K562 (cell line): ENCODE measurements around the gene RRAGD. TPM values are rescaled to one million over a fixed set of nuclear protein-coding genes. Genes with fewer than 3 reads are reported as not detected.
A peak's percentile ranks its signal among the peaks of the same experiment; 100 is the strongest.

Source experiments
- ATAC-seq: fragments of 200-7000 bp; cut with Tn5 transposase; 3 replicates; pipeline ENCODE4 v1.9.1; 2020; ENCODE audit warnings: moderate library complexity
- BruUV-seq: library from RNA; stranded (reverse); fragments of 400-500 nt; replicated peaks from 2 replicates; lab custom pipeline; 2021; lab: Mats Ljungman, UMichigan
- CTCF ChIA-PET: fragments of 300-600 bp; formaldehyde crosslinking; extraction: SDS; loops from one replicate; lab custom pipeline; 2021; ENCODE audit warnings: low intra/inter-chr PET ratio; lab: Yijun Ruan, JAX
- POLR2A ChIA-PET: fragments of 300-600, 350-650 bp; sonication (Branson Sonifier 250); formaldehyde crosslinking; extraction: SDS; loops from one replicate; lab custom pipeline; 2021; ENCODE audit warnings: antibody characterized with exemption, inconsistent platforms; lab: Yijun Ruan, JAX
- DNase-seq, 4 experiments: peaks; one replicate each; pipeline versions ENCODE4 v3.0.0 to v3.0.0-alpha.2; 2011 to 2018; ENCODE audit warnings: low spot score in 3 of 4, mixed read lengths in 3 of 4; ENCODE audit errors: extremely low read depth in 1 of 4
- FAIRE-seq: peaks from 2 replicates; lab custom pipeline; 2011; peaks lifted over from hg19 to GRCh38; lab: Jason Lieb, UNC
- H2AFZ ChIP-seq: 2 replicates; pipeline ENCODE4 v1.6.0; 2011; ENCODE audit warnings: low read depth, low read length, control low read depth, inconsistent platforms
- H3K27ac ChIP-seq: fragments of 200-600 bp; 3 replicates; pipeline ENCODE4 v1.8.0; 2011; ENCODE audit warnings: low read depth, mild to moderate bottlenecking, control low read depth, inconsistent platforms, low read length, moderate library complexity, mixed read lengths; ENCODE audit errors: extremely low read depth
- H3K27me3 ChIP-seq, 2 experiments: fragments of 300-600 bp in 1 of 2; 2 replicates in 1 of 2; 3 replicates in 1 of 2; pipeline versions ENCODE4 v1.6.0 to v1.8.0; 2011; ENCODE audit warnings: inconsistent platforms in 2 of 2, low read length in 2 of 2, mild to moderate bottlenecking in 1 of 2, mixed read lengths in 1 of 2, moderate library complexity in 1 of 2; ENCODE audit not compliant: control insufficient read depth in 2 of 2, insufficient read depth in 2 of 2
- H3K36me3 ChIP-seq: fragments of 300-600 bp; 3 replicates; pipeline ENCODE4 v1.8.0; 2011; ENCODE audit warnings: mild to moderate bottlenecking, low read length, inconsistent platforms; ENCODE audit not compliant: control insufficient read depth, insufficient read depth
- H3K4me1 ChIP-seq, 2 experiments: fragments of 200-600 bp in 1 of 2; replicated peaks in 1 of 2; 2 replicates in 1 of 2; 3 replicates in 1 of 2; pipeline versions ENCODE4 v1.5.1 to v1.8.0; 2011; ENCODE audit warnings: inconsistent platforms in 2 of 2, low read length in 2 of 2, mild to moderate bottlenecking in 1 of 2, mixed read lengths in 1 of 2, moderate library complexity in 1 of 2; ENCODE audit not compliant: control insufficient read depth in 2 of 2, insufficient read depth in 2 of 2
- H3K4me2 ChIP-seq: 2 replicates; pipeline ENCODE4 v1.6.1; 2011; ENCODE audit warnings: low read length, control low read depth, inconsistent platforms, mixed read lengths; ENCODE audit not compliant: insufficient read depth
- H3K4me3 ChIP-seq: fragments of 200-600 bp; sonication (generic), shearing (Covaris generic); 2 replicates; pipeline ENCODE4 v1.5.1; 2016; ENCODE audit warnings: control low read depth, inconsistent platforms
- H3K79me2 ChIP-seq: fragments of 200-600 bp; 3 replicates; pipeline ENCODE4 v1.8.0; 2011; ENCODE audit warnings: low read length, inconsistent platforms; ENCODE audit not compliant: control insufficient read depth, insufficient read depth
- H3K9ac ChIP-seq, 2 experiments: 2 replicates each; pipeline versions ENCODE4 v1.6.0 to v1.6.1; 2011; ENCODE audit warnings: low read depth in 2 of 2, low read length in 2 of 2, control low read depth in 1 of 2, inconsistent platforms in 1 of 2, mild to moderate bottlenecking in 1 of 2, mixed read lengths in 1 of 2; ENCODE audit not compliant: insufficient read depth in 1 of 2
- H3K9me1 ChIP-seq: one replicate; pipeline ENCODE4 v1.6.0; 2011; ENCODE audit warnings: inconsistent platforms, mild to moderate bottlenecking, low read length, moderate library complexity; ENCODE audit not compliant: control insufficient read depth, insufficient read depth
- H3K9me3 ChIP-seq: replicated peaks from 2 replicates; pipeline ENCODE4 v1.5.1; 2011; ENCODE audit warnings: low read depth, low read length, inconsistent platforms; ENCODE audit not compliant: control insufficient read depth, insufficient read depth
- H4K20me1 ChIP-seq: replicated peaks from 2 replicates; pipeline ENCODE4 v1.6.1; 2011; ENCODE audit warnings: low read length, inconsistent platforms, mixed read lengths; ENCODE audit not compliant: control insufficient read depth, insufficient read depth
- ARHGAP35 ChIP-seq: fragments of 450-650 bp; IDR thresholded peaks from 2 replicates; pipeline ENCODE4 v1.6.1; 2018; ENCODE audit not compliant: partially characterized antibody
- ASH1L ChIP-seq: fragments of 450-650 bp; IDR thresholded peaks from 2 replicates; pipeline ENCODE4 v1.6.1; 2018; ENCODE audit warnings: borderline replicate concordance, mild to moderate bottlenecking, low read depth; ENCODE audit not compliant: partially characterized antibody
- DDX20 ChIP-seq: fragments of 450-650 bp; IDR thresholded peaks from 2 replicates; pipeline ENCODE4 v1.6.1; 2016; ENCODE audit warnings: missing genetic modification characterization, low read depth, mild to moderate bottlenecking, missing compliant biosample characterization, moderate library complexity
- E2F4 ChIP-seq: sonication (generic); formaldehyde crosslinking; IDR thresholded peaks from 2 replicates; pipeline ENCODE4 v1.8.0; 2022; ENCODE audit warnings: mild to moderate bottlenecking, low read depth, missing genetic modification reagents
- E4F1 ChIP-seq: fragments of 250-450 bp; sonication (Bioruptor Pico); IDR thresholded peaks from 2 replicates; pipeline ENCODE4 v1.5.0; 2021; ENCODE audit warnings: mild to moderate bottlenecking, borderline replicate concordance
- ESRRB ChIP-seq: fragments of 250-450 bp; sonication (Bioruptor Pico); IDR thresholded peaks from 2 replicates; pipeline ENCODE4 v1.5.0; 2020; ENCODE audit warnings: mild to moderate bottlenecking, moderate library complexity, borderline replicate concordance
- EWSR1 ChIP-seq: fragments of 450-650 bp; IDR thresholded peaks from 2 replicates; pipeline ENCODE4 v1.6.1; 2018; ENCODE audit warnings: borderline replicate concordance, mild to moderate bottlenecking, low read depth, moderate library complexity; ENCODE audit not compliant: partially characterized antibody
- GABPB1 ChIP-seq: sonication (generic); formaldehyde crosslinking; IDR thresholded peaks from 2 replicates; pipeline ENCODE4 v1.8.0; 2022; ENCODE audit warnings: mild to moderate bottlenecking, missing genetic modification reagents
- HDAC2 ChIP-seq: fragments of 450-650 bp; IDR thresholded peaks from 2 replicates; pipeline ENCODE4 v1.6.1; 2016; ENCODE audit warnings: mild to moderate bottlenecking
- MITF ChIP-seq: IDR thresholded peaks from 2 replicates; pipeline ENCODE4 v1.6.1; 2014; ENCODE audit warnings: antibody characterized with exemption
- SMARCB1 ChIP-seq: IDR thresholded peaks from 2 replicates; pipeline ENCODE4 v1.6.1; 2011; ENCODE audit warnings: improper control_type of control experiment, low read depth; ENCODE audit not compliant: insufficient read length
- TSHZ1 ChIP-seq: fragments of 250-450 bp; sonication (Bioruptor Pico); IDR thresholded peaks from 2 replicates; pipeline ENCODE4 v1.4.0; 2020; ENCODE audit warnings: mild to moderate bottlenecking, moderate library complexity
- ZKSCAN1 ChIP-seq: fragments of 150-350 bp; IDR thresholded peaks from 2 replicates; pipeline ENCODE4 v1.6.1; 2016; ENCODE audit warnings: low read depth, low read length
- ZNF121 ChIP-seq: sonication (generic); formaldehyde crosslinking; conservative IDR thresholded peaks from 2 replicates; pipeline ENCODE4 v1.8.0; 2022; ENCODE audit warnings: missing genetic modification reagents
- ZNF507 ChIP-seq: conservative IDR thresholded peaks from 2 replicates; pipeline ENCODE4 v1.6.1; 2017; ENCODE audit warnings: missing genetic modification characterization, missing compliant biosample characterization
- WGBS: fragments of 100-300 bp; shearing (Covaris generic); methylation state at CpG from one replicate; pipeline ENCODE4 v1.1.6; 2016; ENCODE audit warnings: low coverage, mixed read lengths; ENCODE audit not compliant: insufficient coverage; ENCODE audit errors: missing lambda C conversion rate; 5-methylcytosine and 5-hydroxymethylcytosine counted together
- in situ Hi-C: fragments of 300-500 bp; cut with MboI; formaldehyde crosslinking; loops from 4 replicates; pipeline ENCODE4 v1.15.0; 2018; ENCODE audit warnings: inconsistent platforms, mixed read lengths
- intact Hi-C: fragments of 100-400 bp; cut with micrococcal nuclease; formaldehyde crosslinking; loops from 2 replicates; pipeline ENCODE4 v1.14.2; 2022
- polyA plus RNA-seq, 8 experiments: library from polyadenylated mRNA; depleted of rRNA in 4 of 8; stranded (reverse) in 5 of 8; unstranded in 3 of 8; fragments of >200 nt; fragmentation: Nextera tagmentation in 2 of 8; fragmentation: Illumina TruSeq in 1 of 8; extraction: Ambion mirVana in 2 of 8; extraction: Trizol in 1 of 8; gene quantifications; 2 replicates each; pipeline versions ENCODE4 v1.2.1 to v1.2.3, GENCODE V29; 2011 to 2014; ENCODE audit warnings: inconsistent platforms in 1 of 8, missing spikeins in 1 of 8
- total RNA-seq, 7 experiments: library from RNA; depleted of rRNA in 6 of 7; stranded (reverse); fragments of >200 nt in 6 of 7; fragmentation: Illumina TruSeq in 2 of 7; extraction: Trizol in 2 of 7; gene quantifications; 2 replicates each; pipeline versions ENCODE4 v1.2.1 to v1.2.3, GENCODE V29; 2011 to 2021; ENCODE audit warnings: low replicate concordance in 1 of 7

Gene RRAGD
- total and polyA plus RNA-seq, 9 of the 15 experiments (the other 6 are each of a cell fraction or from before 2014, with no cell fraction given): 0.03 to 0.07 (median 0.04) TPM; not detected in 6

- Histone ChIP-seq H4K20me1 (no peaks in the 10 kb centered on the region), H3K79me2 (no peaks in the 10 kb centered on the region), H3K4me1 (peaks cover 0 to 9% of the 10 kb centered on the region in 2 experiments; a peak in 3 of 5 replicates), H3K9me3 (peaks cover 8% of the 10 kb centered on the region; the same call in 1 of the 2 replicates), H3K27ac (no peak overlapping the region), H3K9me1 (no peaks in the 10 kb centered on the region), H2AFZ (no peak overlapping the region), H3K9ac (no peak overlapping the region), H3K36me3 (peaks cover 11% of the 10 kb centered on the region; the same call in 1 of the 3 replicates), H3K4me2 (no peak overlapping the region), H3K4me3 (no peak overlapping the region), H3K27me3 (no peaks in the 10 kb centered on the region)
- CTCF ChIA-PET: no interaction called here
- no peak for DNase-seq
- FAIRE-seq: no peak
- intact Hi-C loops: no loop called here
- WGBS: 65% methylated on average over 3 of the region's 3 CpGs
- no TSS peak for BruUV-seq
- in situ Hi-C loops: no loop called here
- ATAC-seq: no peak
- POLR2A ChIA-PET: interaction anchor here (0.8 to 1.3 kb wide), 3 partner anchors 9 to 17 kb away, joined by 3 to 4 read pairs (median 3); partner anchors contain the start of gene GABRR2
- no peak for TF ChIP-seq GABPB1
- TF ChIP-seq DDX20 (tag): no peak
- TF ChIP-seq E4F1 (CRISPR knock-in tag): no peak
- no peak for TF ChIP-seq ZNF121 (CRISPR knock-in tag)
- TF ChIP-seq MITF: no peak
- no peak for TF ChIP-seq ESRRB (CRISPR knock-in tag)
- no peak for TF ChIP-seq ARHGAP35
- no peak for TF ChIP-seq TSHZ1 (CRISPR knock-in tag)
- no peak for TF ChIP-seq HDAC2
- TF ChIP-seq ZKSCAN1: no peak
- no peak for TF ChIP-seq SMARCB1
- TF ChIP-seq ASH1L: no peak
- TF ChIP-seq E2F4 (CRISPR knock-in tag): no peak
- TF ChIP-seq EWSR1: no peak
- TF ChIP-seq ZNF507 (tag): peak; percentile 90
Observed at GRCh38 chr6:89324304-89324703, 87.8 kb downstream of the RRAGD start.
